Activated CD8-positive, alpha-beta memory T cell treated with anti-CD3 and anti-CD28 coated beads for 24 hours (primary cell): ENCODE measurements around the gene ERBB4.
"Not testable (repeated sequence)": the region's sequence is repeated elsewhere in the genome, so short reads cannot be mapped to it uniquely, and the experiment has no call there.

ENCODE experiments used
- DNase-seq: peaks from one replicate; pipeline ENCODE4 v3.0.0-alpha.2; 2020

ERBB4 gene

DNA sequence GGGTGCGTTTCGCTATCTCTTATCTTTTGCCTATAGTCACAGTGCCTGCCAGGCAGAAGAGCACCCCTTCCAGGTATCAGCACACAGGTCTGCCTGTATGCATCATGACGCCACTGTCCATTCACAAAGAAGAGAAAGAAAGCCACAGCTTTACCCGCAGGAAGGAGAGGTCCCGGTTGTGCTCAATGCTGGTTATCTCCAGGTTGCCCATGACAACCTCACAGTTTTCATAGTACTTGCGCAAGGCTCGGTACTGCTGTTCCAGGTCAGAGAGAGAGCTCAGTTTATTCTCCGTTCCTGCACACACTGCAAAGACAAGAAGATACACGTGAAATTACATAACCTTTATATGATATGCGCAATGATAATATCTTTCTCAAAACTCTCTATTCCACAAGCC, 414.0 kb downstream of the ERBB4 start:
- no peak for DNase-seq

DNA sequence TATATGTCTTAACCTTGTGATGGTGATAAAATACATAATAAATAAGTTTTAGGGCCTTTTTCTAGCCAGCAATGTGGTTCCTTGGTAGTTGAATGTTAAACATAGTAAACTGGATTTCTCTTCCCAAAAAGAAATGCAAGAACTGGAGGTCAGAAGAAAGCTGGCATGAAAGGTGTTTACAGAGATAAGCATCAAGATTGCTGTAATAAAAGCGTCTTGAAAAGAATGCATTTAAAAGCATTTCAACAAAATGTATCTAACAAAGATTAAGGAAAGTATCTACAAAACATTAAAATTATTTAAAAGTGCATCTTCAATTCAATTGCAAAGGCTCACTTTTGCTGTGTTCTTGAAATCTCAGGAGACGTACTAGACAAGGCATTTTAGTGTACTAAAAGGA, 419.0 kb downstream of the ERBB4 start:
- no peak for DNase-seq

DNA sequence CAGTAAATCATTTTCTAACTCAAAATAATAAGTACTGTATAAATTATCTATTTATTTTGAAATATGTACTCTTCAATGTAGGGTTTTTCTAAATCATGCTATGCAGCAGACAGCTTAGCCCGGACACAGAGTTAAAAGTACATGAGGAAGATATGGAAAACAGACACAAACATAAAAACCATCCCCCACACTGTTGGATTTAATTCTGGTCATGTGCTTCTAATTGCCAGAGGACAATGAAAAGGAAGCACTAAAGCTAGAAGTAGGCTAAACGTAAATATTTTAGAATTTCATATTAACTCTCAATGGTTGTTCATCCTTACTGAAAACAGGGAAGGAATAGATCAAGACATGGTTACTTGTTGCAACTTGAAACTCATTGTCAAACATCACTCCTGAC, 420.7 kb downstream of the ERBB4 start:
- no peak for DNase-seq

DNA sequence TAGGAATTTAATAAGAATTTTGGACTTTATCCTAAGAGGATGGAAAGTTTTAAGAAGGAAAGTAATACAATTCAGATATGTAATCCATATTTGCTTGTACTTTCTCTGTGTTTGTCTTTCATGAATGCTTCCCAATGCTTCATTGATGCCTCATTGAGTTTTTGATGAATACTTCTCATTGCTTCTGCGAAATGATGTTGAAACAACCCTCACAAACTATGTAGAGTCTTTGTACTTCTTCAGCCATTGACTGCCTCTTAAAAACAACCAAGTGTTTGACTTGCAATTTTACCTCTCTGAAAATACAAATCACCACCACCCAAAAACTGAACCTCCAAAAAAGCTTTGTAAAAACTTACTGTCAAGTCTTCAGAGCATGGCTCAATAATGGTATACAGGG, 424.1 kb downstream of the ERBB4 start:
- DNase-seq: no peak

DNA sequence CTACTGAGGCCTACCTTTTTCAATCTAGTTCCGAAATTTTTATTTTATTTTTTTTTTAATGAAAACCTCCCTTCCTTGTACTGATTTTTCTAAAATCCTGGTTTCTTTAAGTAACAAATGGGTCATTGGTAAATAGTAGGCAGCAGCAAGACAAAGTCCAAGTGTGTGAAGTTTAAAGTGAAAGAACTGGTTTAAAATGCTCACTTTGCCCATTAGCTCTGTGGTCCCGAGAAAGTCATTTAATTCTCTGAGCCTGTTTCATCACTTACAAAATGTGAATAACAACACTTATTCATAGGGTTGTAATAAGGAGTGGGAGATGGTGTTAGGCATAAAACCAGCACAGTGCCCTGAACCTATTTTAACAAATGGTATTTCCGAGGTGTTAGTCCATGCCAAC, 426.2 kb downstream of the ERBB4 start:
- no peak for DNase-seq

DNA sequence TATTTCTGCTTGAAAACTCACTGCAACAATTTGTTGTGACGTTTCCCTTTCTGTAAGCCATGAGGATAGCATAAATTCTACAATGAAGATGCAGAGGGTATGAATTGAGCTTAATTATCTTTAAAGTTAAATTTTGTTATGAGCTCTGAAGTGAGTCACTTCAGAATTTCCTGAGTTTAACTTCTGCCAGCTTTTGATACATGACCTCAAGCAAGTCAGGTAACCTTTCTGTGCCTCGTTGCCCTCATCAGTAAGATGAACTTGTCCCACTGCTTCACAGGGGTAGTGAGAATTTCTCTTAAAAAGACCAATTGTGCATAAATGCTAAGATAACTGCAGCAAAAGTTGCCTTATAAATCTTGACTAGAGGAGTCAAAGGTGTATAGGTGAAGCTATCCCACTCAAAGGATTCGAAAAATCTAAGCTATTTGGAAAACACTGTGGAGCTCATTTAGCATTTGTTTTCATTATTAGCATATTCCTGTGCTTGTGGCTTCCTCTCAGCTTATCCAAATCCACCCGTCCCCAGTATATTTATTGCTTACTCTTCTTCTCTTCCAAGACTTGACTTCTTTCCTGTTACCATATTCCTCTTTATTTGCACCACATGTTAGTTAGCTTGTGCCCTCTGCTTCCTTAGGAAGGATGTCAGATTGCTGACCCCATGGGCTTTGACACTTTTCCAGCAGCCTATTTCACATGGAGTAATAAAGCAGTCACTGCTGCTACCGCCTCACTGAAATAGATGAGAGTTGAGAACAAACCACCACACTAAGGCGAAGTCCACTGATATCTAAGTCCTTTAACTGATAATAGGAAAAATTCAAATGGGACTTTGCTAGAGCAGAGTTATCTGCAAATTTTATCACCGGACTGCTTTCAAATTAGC, 428.6 kb downstream of the ERBB4 start:
- no peak for DNase-seq

DNA sequence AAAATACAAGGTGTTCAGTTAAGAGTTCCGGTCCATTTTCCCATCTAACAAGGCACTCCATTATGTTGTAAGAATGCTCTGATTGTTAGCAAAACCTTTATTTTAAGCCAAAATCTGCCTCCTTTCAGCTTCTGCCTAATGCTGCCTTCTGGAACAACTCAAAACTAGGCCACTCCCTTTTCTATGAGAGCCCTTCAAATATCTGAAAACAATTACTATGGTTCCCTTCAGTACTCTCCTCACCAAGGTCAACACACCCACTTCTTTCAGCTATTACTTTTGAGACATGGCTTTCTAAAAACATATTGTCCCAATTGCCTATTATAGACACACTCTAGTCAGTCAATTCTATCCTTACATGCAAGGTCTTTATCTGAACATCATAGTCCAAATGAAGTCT, 429.4 kb downstream of the ERBB4 start:
- no peak for DNase-seq

DNA sequence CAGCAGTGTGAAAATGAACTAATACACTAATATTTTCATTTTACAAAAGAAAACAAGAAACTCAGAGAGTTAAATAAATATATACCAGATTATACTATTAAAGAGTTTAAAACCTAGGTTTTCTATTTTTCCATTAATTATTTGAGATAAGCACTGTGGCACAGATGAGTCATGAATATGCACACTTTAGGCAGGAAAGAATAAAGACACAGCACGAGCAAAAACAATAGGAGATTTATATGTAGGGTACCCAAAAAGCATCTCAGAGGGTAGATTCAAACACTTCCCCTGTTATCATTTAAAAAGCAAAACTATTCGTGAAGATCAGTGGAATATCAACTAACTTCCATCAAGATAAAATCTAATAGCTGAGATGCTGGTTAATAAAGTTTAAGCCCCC, 430.6 kb downstream of the ERBB4 start:
- no peak for DNase-seq

DNA sequence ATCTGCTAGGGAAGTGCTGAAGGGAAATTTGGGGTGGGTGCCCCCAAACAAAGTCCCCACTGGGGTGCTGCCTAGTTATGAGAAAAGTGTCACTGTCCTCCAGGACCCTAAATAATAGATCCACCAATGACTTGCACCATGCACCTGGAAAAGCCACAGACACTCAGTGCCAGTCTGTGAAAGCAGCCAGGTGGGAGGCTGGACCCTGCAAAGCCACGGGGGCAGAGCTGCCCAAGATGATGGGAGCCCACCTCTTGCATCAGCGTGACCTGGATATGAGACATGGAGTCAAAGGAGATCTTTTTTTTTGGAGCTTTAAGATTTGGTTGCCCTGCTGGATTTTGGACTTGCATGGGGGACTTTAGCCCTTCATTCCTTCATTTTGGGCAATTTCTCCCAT, 431.6 kb downstream of the ERBB4 start:
- DNase-seq: no peak

DNA sequence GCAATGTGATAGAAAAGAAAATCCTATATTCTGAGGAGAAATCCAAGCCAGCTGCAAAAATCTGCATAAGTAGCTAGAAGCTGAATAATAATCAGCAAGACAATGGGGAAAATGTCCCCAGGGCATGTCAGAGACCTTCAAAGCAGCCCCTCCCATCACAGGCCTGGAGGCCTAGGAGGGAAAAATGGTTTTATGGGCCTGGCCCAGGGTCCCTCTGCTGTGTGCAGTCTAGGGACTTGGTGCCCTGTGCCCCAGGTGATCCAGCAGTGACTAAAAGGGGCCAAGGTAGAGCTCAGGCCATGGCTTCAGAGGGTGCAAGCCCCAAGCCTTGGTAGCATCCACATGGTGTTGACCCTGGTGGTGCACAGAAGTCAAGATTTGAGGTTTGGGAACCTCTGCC, 432.1 kb downstream of the ERBB4 start:
- DNase-seq: not testable (repeated sequence)

DNA sequence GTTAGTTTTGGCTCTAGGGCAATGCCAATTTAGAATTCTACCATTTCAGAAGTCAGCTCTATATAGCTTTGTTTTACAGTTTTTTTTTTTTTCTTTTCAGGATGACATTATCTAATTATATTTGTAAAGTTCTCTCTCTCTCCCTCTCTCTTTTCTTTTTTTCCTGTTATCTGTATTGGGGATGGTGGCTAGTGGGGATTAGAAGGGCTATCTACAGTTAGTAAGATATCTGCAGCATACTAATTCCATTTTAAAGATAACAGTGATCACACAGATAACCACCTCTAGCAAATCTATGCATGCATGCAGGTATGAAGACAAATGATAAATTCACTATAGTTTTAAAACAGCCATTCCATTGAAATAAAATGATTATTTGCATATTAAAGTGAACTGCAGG, 438.9 kb downstream of the ERBB4 start:
- no peak for DNase-seq

DNA sequence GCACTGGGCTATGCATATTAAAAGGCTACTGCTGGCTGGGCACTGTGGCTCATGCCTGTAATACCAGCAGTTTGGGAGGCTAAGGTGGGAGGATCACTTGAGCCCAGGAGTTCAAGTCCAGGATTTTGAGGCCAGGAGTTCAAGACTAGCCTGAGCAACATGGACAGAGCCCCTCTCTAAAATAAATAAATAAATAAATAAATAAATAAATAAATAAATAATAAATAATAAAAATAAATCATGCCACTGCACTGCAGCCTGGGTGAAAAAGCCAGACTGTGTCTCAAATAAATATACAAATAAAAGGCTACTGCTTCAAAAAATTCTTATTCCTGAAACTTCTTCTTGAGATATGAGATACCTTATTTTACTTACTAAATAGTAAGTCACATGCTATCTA, 439.6 kb downstream of the ERBB4 start:
- no peak for DNase-seq

DNA sequence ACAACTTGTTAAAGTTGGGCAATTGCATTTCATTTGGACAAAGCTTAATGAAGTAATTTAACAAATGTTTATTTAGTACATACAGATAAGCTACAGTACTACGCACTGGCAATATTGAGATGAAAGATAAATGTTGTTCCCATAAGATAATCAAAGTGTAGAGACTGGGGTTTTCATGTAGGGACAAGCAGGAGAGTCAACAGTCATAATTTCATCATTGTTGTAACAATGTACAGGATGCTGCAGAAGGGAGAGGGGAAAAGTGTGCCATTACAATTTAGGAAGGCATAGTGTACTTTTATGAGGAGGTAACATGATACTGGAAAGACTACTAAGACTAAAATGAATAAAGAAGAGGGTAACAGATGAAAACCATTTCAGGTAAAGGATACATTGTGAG, 441.6 kb downstream of the ERBB4 start:
- no peak for DNase-seq

DNA sequence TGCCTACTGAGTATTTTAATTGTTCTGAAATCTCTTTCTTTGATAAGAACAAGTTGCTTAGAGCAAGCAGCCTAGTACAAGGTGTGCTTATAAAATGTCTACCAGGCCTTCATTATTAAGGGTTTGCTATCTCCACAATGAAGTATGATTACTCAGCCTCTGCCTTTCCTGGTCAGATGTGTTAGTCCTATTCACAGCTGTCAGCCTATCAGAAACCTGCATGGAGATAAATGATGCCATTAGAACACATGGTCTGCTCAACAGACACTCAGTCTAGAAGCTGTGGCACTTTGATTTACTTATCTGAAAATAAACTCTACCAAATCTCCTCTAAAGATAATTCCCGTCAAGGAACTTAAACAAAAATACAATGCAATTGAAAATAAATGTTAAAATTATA, 448.7 kb downstream of the ERBB4 start:
- DNase-seq: no peak

DNA sequence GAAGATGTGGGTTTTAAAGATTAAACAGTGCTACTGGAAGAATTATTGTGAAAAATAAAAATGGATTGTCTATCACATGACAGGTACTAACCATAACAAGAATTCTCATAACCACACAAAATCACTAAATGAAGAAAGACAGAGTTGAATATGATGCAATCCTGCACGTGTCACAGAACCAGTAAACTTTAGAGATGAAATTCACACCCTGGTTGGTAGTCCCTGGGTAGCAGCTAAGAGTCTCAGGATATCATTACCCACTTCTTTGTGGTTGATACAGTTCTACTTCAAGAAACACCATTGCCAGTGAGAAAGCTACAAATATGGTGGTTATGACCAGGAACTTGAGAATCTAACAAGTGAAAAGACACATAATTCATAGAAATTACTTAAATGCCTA, 450.2 kb downstream of the ERBB4 start:
- no peak for DNase-seq

DNA sequence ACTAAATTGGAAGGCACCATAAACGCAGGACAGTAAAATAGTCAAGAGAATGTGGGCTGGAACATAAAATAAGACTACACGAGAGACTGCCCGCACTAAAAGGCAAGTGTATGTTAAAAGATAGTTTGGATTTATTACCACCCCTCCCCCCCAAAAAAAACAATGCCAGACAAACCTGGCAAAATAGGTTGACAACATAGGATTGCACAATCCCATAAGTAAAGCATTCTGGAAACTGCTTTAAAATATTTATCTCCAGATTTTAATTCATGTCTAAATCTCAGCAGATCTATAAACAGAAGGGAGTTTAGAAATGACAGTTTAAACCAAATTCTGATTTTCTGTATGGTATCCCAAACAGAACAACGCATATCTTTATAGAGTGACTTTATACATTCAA, 455.1 kb downstream of the ERBB4 start:
- no peak for DNase-seq

DNA sequence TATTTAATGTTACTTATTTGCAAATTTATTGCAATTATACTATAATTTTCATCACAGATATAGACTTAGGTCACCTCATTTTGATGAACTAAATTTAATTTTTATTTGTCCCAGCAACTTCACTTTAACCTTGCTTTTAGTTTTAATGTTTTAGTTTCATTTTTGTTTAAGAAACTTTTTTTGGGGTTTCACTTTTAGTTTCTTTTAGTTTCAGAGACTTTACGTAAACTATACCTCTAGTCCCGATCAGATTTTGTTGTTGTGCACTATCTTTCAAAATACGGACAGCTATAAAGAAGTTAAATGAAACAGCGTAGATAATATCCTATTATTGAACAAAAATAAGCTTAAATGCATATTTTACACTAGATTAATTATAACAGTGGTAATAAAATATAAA, 460.5 kb downstream of the ERBB4 start:
- no peak for DNase-seq

DNA sequence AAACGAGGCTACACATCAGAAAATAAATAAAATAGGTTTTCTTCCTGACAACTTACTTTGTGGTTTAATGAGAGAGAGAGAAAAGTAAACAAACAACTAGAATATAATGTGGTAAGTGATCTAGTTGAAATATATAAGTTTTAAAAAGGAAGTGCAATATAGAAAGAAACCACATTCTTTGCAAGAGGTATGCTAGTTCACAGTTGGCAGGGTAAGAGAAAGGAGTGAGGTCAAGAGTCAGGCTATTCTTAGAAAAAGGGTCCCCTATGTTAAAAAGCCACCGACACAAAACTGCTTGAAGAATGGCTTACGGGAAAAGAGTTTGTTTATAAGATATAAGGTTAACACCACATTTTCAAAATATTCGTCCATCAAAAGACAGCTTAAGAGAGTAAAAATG, 462.1 kb downstream of the ERBB4 start:
- DNase-seq: no peak

DNA sequence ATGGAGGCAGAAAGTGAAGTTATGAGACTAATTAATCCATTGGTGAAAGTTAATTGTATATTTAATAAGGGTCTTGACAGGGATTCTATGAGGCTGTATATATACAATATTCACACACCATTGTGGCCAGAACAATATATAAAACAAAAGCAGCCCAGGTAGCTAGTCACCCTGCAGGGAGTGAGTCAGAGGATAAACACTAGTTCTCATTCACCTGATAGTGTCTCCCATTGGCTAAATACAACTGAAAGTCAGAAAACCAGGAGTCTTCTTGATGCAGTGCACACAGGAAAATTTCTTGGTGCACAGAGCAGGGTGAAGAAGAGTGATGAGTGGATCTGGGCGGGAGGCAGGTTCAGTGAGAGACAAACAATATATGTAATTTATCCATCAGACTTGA, 465.2 kb downstream of the ERBB4 start:
- no peak for DNase-seq

DNA sequence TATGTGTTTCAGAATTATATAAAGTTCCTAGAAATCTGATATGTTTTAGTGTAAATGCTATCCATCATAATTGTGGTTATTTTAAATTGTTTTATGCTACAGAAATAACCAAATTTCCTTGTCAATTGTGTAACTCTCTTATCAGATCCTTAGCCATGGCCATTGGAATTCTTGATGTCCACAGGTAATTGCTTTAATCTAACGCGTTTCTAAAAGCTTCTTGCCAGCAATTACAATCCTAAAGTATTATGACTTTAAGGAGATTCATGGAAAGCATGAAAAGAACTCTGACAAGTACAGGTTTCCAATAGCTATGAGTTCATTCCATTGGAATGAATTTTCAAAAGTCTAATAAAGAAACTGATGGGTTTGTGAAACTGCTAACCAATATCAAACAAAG, 472.1 kb downstream of the ERBB4 start:
- no peak for DNase-seq

DNA sequence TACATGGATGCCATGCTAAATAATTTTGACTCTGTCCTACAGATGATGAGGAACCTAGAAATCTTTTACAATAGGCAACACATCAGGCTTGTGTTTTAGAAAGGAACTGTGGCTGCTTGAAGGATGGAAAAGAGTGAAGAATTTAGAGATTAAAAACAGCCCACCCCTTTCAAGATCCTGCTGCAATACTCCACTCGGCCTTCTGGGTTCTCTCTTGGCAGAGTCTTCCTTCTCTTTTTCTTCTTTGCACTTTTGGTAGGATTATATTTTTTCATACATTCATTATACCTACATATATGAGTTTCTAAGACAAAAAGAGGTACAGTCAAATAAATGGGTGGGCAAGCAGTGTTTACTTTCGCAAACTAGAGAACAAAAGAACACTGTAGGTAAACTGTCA, 474.3 kb downstream of the ERBB4 start:
- DNase-seq: no peak

DNA sequence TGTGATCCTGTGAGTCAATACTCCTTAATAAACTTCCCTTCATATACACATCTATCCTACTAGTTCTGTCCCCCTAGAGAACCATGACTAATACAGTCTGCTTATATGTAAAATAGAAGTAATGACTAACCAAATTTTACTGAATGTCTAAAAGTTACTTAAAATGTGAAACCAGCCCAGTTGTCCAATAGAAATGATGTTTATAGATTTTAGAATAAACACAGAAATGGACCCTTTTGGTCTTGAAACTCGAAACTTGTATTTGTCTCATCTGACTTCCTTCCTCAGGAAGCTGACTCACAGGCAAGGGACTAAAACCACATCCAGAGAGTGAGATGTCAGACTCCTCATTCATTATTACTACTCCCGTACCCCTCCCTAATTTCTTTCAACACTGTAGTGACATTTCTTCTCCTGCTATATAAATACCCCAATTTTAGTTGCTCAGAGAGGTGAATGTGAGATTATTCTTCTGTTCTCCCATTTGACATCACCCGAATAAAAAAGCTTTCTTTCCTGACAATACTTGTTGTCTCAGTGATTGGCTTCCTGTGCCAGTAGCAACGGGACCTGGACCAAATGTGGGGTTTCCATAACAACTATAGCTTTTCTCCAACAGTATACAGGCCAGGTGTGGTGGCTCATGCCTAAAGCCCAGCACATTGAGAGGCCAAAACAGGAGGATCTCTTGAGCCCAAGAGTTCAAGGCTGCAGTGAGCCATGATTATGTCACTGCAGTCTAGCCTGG, 486.0 kb downstream of the ERBB4 start:
- DNase-seq: no peak

DNA sequence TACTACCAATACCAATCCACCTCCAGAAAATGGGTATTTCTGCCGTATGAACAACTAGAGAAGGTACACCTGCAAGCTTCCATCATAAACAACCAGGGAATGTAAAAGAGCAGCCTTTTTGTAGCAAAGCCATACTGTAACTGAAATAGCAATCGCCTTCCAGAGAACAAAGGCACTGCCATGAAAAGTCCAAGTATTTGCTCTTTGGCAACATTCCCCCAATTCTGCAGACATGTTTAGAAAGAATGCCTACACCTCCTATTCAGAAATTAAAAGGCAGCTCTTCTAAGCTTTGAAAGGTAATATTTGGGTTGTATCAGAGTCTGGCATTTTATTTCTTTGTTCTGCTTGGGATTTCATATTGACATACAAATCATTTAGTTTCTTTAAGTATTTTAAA, 487.7 kb downstream of the ERBB4 start:
- DNase-seq: no peak

DNA sequence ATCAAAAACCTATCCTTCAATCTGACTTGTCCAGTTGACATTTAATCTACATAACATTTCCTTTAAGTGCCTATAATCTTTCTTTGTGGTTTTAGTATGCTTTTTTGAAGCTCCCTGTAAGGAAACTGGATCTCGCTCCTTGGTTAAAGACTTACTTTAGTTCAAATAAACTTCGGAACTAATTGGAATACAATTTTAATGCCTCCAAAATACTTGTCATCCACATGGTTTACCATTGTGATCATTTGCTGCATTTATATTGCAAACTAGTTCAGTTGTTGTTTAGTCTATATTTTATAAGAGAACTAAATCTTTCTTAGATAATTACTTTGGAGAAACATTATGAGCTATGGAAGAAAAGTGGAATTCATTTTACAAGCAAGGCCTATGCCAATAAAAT, 496.0 kb downstream of the ERBB4 start:
- DNase-seq: no peak

DNA sequence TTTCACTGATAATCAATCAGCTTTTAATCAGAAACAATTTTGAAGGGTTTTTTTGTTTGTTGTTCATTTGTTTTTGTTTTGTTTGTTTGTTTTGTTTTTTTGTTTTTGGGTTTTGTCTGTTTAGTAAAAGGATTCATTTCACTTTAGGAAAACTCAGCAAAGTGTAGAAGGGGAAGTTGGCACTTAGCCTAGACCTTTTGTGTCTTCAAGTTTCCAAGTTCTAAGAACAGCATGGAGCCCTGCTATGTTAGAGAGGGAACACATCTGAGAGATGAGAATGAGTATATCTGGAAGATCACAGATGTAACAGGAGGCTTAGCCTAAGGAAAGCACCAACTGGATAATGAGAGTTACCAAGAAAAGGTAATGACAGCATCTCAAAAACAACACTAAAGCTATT, 501.5 kb downstream of the ERBB4 start:
- no peak for DNase-seq
